Erythroblast (primary cell): Measurements from ENCODE around the gene FGF14.

Experiments used
- DNase-seq, 2 experiments: peaks; one replicate each; lab custom pipeline; 2025; lab: John Stamatoyannopoulos, UW
- GATA1 ChIP-seq: IDR thresholded peaks from 2 replicates; pipeline ENCODE4 v1.6.1; 2011; ENCODE audit warnings: low read depth, mild to moderate bottlenecking, control low read depth, low read length, moderate library complexity
- POLR2A ChIP-seq: IDR thresholded peaks from 2 replicates; pipeline ENCODE4 v1.6.1; 2011; ENCODE audit warnings: mild to moderate bottlenecking, low read length

FGF14 gene

DNA sequence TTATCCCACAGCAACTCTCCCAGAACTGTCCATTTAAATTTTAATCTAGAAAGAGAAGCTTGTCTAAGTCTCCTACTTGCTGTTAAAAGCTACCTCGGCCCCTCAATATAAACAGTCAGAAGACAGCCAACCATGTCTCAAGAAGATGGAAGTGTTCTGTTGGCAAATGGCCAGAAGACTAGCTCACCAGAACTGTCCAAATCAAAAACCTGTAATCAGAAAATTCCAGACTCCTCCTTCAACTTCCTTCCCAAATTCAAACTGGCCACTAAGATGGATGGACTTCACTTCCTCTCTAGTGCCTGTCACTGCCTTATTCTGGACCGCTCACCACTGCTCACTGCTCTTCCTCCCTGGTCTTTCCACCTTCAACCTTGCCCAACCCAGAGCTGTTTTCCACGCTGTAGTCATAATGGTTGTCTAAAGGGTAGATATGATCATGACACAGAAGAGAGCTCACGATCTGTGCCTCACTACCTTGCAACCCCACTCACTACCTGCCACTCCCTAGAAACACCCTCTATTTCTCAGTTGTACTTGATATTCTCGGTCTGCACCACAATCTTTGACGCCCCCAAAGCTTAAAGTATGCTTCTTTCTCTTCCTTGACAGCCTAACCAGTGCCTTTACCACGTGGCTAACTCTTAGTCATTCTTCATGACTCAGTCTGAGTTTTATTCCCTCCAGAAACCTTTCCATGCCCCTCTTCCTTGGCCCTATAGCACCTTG, 9.2 kb downstream of the FGF14 start:
- DNase-seq = peak in 1 of 2 experiments; percentile 8
- TF ChIP-seq GATA1 = no peak

DNA sequence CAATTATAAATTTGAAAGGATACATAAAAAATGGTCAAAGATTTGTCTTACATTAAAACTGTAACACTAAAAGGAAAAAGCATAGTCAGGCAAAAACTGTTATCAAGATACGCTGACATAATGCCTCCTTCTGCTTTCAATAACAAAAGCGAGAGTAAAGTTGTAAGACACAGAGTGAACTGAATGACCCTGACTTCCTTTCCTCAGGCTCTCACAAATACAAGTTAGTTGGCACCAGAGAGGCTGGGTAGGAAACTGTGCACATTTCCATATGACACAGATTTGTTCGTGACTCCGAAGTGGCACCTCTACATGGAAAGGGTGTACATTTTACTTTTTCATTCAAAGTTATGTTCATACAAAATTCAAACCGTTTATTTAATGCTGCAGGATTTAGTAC, 15.4 kb downstream of the FGF14 start:
- TF ChIP-seq GATA1 (no peak), POLR2A (no peak)

DNA sequence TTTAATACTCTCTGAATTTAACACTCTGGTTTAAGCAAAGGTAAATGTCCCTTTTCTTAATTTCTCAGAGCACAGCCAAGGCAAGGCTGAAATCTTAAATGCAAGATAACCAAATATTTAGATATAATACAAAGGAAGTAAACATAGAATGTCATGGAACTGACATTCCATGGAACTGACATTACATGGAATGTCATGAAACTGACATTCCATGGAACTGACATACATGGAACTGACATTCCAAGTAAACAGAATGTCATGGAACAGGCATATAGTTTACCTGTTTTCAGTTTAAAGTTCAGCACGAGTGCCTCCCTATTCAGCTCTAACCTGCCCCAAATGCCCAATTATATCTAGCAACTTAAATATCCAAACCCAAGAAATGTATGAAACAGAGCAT, 21.8 kb downstream of the FGF14 start:
- TF ChIP-seq POLR2A (no peak), GATA1 (no peak)

More for the DNA sequence above, 15.4 kb downstream of the FGF14 start:
- no peak for DNase-seq

GRCh38 chr13:102376318-102376717, 25.5 kb downstream of the FGF14 start:
- no peak for DNase-seq
- TF ChIP-seq GATA1 (no peak), POLR2A (no peak)

More for the DNA sequence above, 21.8 kb downstream of the FGF14 start:
- DNase-seq = no peak

- no peak for TF ChIP-seq POLR2A
- no peak for TF ChIP-seq GATA1
- no peak for DNase-seq
Measured at GRCh38 chr13:102374726-102375125, 27.1 kb downstream of the FGF14 start.

GRCh38 chr13:102374233-102374632, 27.6 kb downstream of the FGF14 start:
- DNase-seq = no peak
- TF ChIP-seq POLR2A (no peak), GATA1 (no peak)

- DNase-seq = no peak
- TF ChIP-seq GATA1 = no peak
- no peak for TF ChIP-seq POLR2A
Measured at GRCh38 chr13:102373221-102373620, 28.6 kb downstream of the FGF14 start.

DNA sequence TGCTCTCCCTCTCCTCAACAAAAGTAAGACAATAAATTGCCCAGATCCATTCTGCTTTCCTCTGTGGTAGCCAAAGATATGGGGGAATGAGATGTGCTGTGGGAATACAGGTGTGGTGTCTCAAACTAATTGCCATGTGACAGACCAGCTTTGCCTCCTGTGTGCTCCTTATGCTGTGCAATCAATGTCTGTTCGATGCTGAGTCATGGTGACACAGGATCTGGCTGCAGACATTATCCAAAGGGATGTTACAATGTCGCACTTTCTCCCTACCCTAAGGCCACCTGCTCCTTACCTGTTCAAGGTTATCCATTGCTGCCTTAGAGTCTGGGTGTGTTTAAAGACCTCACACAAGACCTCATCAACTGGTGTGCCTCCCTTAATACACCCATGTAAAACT, 32.5 kb downstream of the FGF14 start:
- peak; percentile 12 to 47 for DNase-seq
- no peak for TF ChIP-seq POLR2A
- no peak for TF ChIP-seq GATA1

GRCh38 chr13:102367836-102368235, 34.0 kb downstream of the FGF14 start:
- no peak for DNase-seq
- TF ChIP-seq POLR2A (no peak), GATA1 (no peak)

DNA sequence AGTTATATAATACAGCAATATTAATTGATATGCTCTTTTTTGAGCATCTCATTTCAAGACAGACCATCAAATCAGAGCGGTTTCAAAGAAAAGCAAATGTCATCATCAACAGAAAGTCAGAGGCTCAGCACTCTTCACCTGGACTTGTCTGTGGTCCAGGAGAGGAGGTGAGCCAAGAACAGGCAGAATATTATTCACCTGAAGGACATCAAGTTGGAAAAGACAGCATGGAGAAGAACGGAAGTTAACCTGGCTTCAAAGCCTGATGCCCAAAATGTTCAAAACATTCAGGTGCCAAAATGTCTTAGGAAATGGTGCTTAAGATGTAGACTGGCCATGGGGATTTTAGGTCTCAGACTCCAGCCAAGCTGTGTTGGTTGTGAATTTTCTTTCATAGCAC, 40.7 kb downstream of the FGF14 start:
- DNase-seq = no peak
- TF ChIP-seq POLR2A = no peak
- no peak for TF ChIP-seq GATA1

DNA sequence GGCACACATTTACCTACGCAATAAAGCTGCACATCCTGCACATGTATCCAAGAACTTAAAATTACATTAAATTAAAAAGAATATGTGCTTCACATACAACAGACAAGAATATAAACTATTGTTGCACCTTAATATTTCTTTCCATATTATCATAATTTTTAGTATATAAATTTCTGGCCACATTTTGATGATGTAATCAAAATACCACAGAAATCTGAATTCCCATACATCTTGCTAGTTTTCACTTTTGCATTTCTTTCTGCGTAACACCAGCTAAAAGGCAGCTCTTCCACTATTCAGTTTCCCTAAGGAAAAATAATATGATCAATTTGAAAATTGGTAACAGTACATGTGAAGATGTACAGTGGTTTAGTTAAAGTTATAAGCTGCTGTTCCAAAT, 42.6 kb downstream of the FGF14 start:
- no peak for TF ChIP-seq GATA1
- no peak for TF ChIP-seq POLR2A
- no peak for DNase-seq

DNA sequence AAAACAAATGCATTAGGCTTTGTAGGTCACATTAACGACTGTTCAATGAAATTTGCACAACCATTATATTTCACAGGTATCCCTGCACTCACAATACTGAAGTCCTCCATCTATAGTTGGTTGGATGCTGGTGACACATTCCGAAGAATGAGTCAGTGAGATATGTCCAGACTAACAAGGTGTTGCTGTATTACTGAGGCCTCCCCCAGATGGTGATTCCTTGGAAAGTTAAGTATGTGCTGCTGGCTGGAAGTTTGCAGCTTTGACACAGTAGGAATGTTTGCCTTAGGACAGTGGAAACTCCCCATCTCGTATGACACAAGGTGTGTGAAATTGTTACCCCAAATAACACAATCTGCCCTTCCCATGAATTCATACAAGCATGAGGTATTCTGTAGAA, 46.6 kb downstream of the FGF14 start:
- no peak for TF ChIP-seq GATA1
- no peak for TF ChIP-seq POLR2A

DNA sequence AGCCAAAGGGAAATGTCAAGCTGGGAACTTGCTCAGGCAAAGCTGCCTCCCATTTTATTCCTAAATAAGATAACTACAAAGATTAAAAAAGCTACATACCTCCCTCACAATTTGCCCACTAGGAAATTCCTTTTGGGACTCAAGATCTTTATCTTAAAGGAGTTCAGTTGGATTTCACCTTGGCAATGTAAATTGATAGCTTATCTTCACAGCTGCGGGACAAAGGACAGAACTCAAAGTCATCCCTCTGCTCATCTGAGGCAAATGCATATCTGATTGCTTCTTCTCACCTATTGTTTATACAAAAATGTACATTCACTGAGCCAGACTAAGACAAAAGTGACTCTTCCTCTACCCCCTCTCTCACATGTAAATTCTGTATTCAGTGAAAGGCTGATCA, 47.8 kb downstream of the FGF14 start:
- DNase-seq = no peak

More for the DNA sequence above, 46.6 kb downstream of the FGF14 start:
- no peak for DNase-seq

DNA sequence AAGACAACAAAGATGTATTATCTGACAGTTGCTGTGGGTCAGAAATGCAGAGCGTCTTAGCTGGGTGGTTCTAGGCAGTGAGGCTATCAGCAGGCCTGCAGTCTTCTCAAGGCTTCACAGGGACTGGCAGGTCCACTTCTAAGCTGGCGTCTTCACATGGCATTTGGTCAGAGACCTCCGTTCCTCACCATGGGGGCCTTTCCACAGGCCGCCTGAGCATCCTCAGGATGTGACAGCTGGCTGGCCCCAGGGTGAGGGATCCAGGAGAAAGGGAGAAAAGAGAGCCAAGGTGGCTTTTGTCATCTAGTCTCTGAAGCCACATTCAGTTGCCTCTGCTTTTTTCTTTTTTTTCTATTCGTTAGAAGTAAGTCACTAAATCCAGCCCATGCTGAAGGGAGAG, 50.3 kb downstream of the FGF14 start:
- no peak for TF ChIP-seq GATA1
- no peak for TF ChIP-seq POLR2A
- DNase-seq = no peak

More for the DNA sequence above, 47.8 kb downstream of the FGF14 start:
- no peak for TF ChIP-seq GATA1
- TF ChIP-seq POLR2A = no peak

DNA sequence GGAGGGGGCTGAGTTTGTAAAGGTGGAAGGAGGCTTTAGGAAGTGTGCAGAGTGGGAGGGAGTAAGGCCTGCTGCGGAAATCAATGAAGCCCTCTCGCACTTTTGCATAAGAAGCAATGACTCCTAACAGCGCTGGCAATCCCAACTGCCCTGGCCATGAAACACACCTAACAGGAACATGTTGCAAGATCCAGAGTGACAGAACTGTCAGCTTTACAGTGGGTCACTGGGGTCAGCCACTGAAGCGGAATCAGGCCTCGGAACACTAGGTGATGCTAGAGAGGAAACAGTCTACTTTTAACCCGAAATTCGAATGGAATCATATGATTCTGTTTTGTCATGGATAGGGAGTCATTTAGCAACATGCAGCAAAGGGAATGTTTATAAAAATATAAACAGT, 54.4 kb downstream of the FGF14 start:
- no peak for DNase-seq
- no peak for TF ChIP-seq GATA1
- no peak for TF ChIP-seq POLR2A

- TF ChIP-seq GATA1 (no peak), POLR2A (no peak)
- DNase-seq = no peak
Measured at GRCh38 chr13:102346769-102347168, 55.1 kb downstream of the FGF14 start.
